GM19328 (cell line): Measurements from ENCODE around the gene MPP2.
"Not testable (repeated sequence)": the region's sequence is repeated elsewhere in the genome, so short reads cannot be mapped to it uniquely, and the experiment has no call there.

Source experiments
- ATAC-seq: cut with Tn5 transposase; IDR thresholded peaks from one replicate; pipeline ENCODE4 v1.9.1; 2021; ENCODE audit warnings: mild to moderate bottlenecking, moderate library complexity; ENCODE audit not compliant: unreplicated experiment

MPP2 gene

DNA sequence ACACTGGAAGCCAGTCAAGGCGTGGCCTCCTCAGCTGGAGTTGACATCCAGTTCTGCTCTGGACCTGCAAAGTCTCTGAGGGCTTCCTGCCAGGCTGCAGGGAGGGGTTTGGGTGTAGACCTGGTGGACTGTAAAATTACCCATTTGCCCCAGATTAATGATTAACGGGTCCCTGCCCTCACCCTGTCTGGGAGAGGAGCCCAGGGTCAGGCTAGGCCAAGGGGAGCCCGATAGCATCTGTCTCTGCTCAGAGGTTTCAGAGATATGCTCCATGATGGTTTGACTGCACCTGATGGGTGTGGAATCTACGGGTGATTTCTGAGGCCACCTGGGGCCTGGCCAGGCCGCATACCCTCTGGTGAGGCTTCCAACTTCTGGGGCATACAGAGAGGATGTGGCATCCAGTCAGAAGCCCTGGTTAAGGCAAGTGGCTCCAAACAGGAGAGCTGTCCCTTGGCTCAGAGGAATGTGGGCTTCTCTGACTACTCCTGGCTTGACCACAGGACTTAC lies 23.8 kb upstream of the MPP2 start:
- ATAC-seq: no peak

DNA sequence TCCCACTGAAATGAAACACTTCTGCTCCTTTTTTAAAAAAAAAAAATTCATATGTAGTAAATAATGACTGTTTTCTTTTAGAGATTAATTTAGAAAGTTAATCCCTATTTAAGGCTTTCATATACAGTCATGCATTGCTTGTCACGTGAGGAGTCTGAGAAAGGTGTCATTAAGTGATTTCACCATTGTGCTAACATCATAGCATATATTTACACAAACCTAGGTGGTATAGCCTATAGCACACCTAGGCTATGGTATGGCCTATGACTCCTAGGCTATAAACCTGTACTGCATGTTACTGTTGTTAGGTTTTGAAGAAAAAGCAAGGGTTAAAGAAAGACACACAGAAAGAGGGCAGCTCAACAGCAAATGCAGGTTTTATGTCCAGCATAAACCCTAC lies 21.3 kb upstream of the MPP2 start:
- ATAC-seq: no peak

DNA sequence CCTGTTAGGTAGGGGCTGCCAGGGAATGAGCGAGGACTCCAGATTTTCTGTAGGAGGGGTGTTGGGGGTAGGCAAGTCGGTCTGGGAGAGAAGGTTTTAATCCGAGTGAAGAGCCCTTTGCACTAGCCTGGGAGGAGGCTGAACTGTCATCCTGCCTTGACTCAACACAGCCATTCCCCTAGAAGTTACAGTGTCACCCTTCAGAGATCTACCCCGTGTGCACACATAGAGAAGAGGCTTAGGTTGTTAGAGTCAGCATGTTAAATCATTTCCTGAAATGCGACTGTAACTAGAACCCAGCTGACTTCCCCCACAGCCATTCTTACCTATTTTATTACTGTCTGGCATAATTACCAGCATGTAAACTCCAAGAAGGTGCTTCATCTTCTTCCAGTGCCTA lies 20.6 kb upstream of the MPP2 start:
- not testable (repeated sequence) for ATAC-seq

DNA sequence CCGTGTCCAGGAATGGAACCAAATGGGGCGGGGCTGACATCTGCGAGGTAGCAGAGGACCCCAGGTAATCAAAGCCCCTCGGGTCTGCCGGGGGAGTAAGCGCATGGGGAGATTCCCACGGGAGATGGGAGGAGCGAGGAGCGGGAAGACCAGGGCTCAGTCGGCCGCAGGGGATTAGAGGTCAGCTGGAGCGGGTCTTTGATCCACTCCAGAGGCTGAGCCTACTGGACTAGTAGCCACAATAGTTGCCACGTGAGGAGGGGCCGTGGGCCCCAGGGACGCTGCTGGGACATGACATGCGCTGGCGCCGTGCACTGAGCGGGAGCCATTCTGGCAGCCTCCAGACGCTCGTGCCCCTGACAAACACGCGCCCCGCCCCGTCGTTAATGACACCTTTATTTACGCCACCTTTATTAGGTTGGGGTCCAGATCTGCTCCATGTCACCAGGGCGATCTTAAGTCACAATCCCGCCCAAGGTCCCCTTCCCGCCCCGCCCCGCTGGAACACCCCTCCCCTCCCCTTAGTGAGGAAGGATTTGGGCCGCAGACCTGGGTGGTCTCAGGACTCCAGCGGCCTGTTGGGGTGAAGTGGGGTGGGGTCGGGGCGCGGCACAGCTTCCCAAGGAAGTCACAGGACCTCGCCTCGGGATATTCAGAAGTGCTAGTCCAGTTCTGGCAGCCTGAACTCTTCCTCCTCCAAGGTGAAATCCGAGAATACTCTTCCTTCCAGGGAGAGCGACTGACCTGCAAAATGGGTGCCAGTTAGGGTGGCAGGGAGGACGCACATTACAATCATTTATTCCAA lies 19.9 kb upstream of the MPP2 start:
- ATAC-seq: no peak

DNA sequence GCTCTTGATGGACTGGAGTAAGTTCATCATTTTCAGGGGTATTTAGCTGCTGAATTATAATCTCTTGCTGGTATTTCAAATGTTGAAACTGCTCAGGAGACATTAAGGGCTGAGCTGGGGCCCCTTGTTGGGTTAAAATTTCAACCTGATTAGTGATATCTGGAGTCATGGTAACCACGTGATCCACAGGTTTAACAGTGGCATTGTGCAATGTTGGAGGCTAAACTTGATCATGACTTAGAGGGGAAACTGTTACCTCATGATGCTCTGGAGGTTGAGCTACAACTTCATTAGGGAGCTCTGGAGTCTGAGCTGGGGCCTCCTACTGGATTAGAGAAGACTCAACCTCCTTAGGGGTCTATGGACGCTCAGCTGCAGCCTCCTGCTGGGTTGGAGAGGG lies 17.2 kb upstream of the MPP2 start:
- ATAC-seq: no peak

DNA sequence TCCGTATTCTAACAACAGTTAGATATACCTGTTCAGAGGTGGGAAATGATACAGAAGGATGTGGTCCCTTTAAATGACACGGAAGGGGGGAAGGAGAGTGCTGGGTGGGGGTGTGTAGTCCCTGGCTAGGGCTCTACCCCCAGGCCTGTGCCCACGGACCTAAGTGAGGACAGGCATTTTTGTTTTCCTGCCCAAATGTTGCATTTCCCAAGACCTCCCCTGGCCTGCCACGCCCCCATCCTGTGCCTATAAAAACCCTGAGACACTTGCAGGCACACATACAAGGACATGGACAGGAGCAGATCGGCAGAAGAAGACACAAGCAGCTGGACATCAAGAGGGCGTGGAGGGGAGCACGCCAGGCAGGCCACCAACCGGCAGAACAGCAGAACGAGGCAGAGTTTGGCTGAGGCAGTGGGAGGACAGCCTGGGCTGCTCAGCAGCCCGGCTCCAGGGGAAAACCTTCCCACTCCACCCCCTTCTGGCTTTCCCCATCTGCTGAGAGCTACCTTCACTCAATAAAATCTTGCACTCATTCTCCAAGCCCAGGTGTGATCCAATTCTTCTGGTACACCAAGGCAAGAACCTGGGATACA lies 13.3 kb upstream of the MPP2 start:
- ATAC-seq: no peak

DNA sequence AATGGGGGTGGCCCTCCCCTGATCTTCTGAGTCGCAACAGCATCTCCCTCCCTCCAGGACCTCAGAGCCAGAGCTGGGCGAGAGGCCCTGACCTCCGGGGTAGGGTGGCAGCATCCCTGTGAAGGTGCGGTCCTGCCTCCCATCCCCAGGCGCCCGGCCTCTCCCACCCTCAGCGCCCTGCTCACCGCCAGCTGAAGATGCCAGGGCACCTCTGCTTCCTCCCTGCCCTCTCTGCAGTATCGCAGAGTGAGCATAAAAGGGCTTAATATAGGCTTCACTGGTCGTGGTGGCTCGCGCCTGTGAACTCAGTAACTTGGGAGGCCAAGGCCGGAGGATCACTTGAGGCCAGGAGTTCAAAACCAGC lies 10.7 kb upstream of the MPP2 start:
- ATAC-seq: no peak

DNA sequence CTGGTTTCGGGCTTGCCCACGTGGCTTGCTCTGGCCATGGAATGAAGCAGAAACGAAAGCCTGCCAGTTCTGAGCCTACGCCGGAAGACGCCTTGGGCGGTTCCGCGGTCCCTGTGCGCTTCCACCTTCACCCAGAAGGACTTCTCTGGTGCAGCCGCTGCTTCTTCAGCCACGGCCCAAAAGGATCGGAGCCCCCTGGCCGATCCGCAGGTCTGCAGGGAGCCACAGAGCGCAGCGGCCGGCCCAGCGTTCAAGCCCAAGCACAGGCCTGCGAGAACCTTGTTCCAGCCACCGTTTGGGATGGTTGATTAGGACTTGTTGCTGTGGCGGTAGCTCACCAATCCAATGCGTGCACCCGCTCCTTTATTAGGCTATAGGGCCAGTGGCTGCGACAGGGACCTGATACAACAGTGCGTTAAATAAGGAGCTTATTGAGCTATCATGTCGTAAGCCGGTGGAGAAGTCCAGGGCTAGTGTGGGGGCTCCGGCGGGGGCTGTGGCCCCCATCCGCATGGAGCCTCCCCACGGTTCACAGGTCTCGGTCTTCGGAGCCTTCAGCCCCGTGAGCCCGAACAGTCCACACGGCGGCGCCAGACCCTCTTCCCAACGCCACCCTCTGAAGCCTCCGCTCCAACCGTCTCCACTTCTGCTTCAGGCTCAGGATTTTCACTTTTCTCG lies 10.2 kb upstream of the MPP2 start:
- no peak for ATAC-seq

DNA sequence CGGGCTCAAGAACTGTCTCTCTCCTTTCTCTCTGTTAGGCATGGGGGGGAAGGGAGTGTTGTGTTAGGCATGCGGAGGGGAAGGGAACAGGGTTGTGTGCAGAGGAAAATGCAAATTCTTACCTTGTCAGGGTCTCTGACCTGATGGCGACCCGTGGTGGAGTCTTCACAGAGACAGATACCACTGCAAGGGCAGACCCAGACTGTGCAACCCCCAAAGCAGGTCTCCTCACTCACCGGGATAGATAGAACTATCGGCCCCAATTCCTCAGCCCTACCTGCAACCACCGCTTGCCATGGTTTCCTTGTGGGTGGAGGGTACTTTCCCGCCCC lies 9.6 kb upstream of the MPP2 start:
- ATAC-seq: no peak

DNA sequence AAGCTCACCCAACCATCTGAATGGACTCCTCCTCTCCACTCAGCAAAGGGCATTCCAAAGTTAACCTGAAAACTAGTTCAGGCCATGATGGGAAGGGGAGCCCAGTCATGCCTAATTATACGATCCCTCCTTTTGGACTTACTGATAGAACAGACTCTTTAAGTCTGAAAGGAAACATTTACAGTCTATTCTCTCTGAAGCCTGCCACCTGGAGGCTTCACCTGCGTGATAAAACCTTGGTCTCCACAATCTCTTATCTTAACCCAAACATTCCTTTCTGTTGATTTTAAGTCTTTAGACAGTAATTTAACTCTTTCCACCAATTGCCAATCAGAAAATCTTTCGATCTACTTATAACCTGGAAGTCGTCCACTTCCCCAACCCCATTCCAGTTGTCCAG lies 9.0 kb upstream of the MPP2 start:
- ATAC-seq: no peak

DNA sequence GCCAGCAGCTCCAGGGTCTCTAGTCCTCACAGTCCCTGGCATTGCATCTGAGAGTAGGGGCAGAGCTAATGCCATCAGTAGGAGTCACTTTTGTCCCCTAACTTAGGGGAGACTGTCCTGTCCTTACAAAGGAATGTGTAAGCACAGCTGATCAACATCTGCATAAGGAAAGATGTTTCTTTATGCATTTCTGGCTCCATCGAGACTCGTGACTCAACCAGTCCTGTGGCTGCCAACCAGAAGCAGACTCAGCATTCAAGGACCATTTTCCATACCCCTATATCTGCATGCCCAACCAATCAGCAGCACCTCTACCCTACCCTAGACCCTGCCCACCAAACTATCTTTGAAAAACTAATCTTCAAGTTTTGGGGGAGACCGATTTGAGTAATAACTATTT lies 8.2 kb upstream of the MPP2 start:
- no peak for ATAC-seq

DNA sequence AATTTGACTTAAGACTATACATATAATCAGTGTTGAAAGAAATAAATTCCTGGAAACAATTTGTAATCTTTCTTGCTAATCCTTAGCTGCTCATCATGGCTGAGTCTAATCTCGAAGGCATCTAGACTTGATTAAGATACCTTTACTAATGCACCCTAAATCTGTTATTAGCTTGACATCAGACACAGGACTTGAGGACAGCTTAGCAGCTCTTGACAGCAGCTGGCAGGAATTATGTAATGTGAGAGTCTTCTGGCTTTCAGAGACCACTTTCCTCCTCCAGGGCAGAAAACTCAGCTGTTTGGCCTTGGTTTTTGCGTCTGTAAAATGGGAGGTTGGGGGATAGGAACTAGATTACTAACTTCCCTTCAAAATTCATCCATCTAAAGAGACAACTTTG lies 7.1 kb upstream of the MPP2 start:
- no peak for ATAC-seq

DNA sequence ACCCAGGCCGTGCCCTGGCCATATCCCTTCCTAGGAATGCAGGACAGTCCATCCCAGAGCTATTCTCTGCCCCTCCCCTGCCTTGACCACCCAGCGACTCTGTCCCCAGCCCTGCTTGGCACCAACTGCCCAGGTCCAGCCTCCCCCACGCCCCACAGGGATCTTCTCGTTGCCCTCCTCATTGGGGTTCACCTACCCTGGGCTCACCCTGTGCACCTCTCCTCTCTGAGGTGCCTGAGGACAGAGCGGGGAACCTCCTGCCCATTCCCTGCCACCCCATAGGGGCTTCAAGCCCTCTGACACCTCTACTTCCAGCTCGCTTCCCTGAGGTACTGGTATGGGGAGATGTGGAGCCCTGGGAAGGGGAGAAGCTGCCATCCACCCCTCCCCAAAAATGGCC lies 6.2 kb upstream of the MPP2 start:
- no peak for ATAC-seq

DNA sequence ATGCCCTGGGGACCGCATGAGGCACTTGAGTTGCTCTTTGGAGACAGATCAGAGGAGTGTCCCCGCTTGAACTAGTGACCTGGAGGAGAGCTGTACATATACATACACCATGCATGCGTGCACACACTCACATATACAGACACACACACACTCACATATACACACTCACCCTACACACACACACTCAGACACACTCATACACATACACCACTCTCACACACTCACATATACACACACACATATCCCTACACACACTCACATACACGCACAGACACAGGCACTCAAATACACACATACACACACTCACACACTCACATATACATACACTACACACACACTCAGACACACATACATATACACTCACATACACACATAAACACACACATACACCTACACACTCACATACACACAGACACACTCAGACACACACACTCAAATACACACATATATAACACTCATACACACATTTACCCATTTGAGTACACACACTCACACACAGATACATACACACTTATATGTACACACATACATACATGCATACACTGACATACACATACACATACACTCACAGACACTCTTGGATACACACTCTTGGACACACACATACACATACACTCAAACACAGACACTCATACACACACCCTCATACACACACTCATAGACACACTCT lies 5.4 kb upstream of the MPP2 start:
- ATAC-seq: no peak

DNA sequence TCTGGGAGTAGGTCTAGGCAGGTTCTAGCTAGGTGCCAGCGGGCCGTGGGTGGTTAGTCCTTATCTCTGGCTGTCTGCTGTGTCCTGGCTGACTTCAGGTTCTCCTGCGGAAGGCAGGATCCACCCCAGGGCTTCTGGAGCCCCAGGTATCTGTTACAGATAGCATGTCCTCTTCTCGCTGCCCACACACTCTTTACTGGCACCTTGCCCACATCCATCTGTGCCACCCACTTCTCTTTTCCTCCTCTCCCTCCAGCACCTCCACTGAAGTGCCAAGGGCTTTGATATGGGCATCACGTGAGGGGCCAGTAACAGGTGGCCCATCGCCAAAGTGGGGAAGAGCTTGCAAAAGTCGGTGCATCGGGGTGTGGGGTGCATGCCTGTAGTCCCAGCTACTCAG lies 4.6 kb upstream of the MPP2 start:
- no peak for ATAC-seq

DNA sequence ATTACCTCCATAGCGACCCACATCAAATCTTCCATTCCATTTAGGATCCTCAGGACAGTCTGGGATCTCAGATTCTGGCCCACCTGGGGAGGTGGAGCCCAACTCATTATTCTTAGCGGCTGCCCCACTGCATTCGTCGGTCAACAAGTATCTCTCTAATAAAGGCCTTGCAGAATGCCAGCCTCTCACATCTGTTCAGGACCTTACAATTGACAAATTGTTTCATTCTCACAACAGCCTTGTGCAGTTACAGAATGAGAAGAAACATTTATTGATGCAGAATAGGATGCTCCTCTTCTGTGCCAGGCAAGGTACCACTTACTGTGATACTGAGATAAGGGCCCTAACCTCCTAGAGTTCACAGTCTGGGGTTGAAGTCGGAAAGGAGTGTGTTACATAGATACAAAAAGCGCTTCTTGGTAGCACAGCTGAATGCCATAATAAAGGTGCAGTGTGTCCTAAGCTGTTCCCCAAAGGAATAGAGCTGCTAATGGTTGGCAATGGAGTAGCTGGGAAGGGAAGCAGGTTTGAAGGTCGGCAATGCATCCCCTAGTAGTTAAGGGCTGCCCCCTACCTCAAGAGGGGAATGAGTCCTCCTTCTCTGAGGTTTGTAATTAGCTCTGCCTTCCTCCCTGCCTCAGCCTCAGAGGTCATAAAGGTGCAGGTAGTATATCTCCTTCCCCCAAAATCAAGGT lies 2.3 kb upstream of the MPP2 start:
- ATAC-seq: no peak

DNA sequence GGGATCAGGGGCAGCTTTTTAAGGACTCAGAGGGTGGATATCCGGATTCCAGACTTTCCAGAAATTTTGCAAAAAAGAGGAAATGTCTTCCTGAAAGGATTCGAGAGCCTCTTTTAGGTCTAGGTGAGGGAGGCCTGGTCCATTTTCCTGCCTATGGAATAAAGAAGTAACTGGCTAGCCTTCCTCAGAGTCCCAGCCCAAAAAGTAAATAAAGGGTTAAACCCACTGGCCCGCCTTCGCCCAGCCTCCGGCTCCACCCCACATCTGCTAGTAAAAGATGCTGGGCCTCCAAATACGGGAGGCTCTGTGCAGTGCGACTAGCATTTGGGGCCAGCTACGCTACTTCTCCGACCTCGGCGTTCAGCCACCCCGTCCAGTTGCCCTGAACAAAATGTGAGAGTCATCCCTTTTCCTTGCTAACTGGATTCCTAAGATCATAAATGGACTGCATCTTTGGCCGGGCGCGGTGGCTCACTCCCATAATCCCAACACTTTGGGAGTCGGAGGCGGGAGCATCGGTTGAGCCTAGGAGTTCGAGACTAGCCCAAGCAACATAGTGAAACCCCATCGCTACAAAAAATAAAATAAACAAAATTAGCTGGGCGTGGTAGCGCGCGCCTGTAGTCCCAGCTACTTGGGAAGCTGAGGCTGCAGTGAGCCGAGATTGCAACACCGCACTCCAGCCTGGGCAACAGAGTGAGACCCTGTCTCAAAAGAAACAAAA lies 824 bp upstream of the MPP2 start:
- no peak for ATAC-seq

DNA sequence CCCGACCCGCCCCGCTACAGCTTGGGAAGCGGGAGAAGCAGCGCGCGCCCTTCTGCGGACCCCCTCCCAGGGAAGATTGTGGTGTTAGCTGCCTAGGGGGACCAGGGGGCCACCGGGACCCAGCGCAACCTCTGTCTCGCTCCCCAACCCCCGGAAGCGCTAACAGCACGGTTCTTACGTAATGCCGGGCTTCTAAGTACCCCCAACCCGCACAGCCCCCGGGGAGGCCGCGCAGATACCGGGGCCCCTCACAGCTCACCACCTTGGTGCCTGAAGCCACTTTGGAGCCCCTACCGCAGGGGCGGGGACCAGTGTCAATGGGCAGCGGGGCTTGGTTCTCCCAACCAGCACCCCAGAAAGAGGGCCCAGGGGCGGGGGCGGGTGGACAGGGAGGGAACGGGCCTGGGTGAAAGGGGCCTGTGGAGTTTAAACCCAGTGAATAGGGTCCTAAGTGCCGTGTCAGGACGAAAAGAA lies 348 bp downstream of the MPP2 start:
- ATAC-seq: no peak

DNA sequence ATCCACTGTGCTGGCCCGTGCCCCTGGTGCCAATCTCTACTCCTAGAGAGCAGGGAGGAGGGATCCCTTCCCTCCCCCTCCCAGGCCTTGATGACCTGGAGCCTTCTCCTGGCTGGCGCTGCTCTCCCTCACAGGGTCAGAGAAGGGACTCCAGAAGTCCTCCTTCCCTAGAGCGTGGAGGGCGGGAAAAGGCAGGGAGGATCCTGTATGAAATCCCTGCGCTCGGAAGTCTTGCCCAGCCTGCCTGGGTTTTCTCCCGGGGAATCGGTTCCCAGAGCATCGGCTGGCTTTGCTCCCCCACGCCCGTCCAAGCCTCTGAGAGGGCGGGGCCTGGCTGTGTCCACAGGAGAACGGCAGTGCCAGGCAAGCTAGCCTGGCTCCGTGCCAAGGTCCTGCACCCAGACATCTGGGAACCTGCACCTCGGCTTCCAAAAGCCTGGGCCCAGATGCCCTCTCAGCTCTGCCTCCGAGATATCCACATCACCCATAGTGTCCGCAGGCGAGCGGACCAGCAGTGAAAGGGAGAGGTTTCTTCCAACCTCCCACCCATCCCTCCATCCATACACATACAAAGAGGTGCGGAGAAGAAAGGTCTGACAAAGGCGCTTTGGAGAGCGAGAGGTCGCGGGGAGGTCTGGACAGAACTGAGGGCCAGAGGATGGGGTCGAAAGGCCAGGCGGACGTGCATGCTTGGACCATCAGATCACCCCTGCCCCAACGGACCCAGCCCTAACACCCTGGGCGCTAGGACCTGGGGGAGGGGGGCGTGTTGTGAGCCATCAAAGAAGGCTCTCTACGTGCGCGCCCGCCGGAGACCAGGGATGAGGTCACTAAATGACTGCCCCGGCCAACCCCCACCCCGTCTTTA lies 1.1 kb downstream of the MPP2 start:
- no peak for ATAC-seq
